ENCODE results near the gene CNNM1. TPM values are rescaled to one million over a fixed set of nuclear protein-coding genes. Genes with fewer than 3 reads are reported as not detected.
A peak's percentile ranks its signal among the peaks of the same experiment; 100 is the strongest.

Gene CNNM1
- polyA plus RNA-seq, 2 of the 4 experiments (the other 2 are of a cell fraction), result 14.2 to 17.5 TPM

- H3K9me3 ChIP-seq, result no peaks in the 10 kb centered on the region
- POLR2A ChIA-PET, result interaction anchor here (1.7 kb wide), 1 partner anchor 8 kb away, joined by 4 read pairs; the partner anchor contains the start of gene GOT1
Observed at GRCh38 chr10:99438890-99439289, 109.7 kb downstream of the CNNM1 start.

GRCh38 chr10:99442394-99442793, 113.2 kb downstream of the CNNM1 start:
- no peak for FAIRE-seq
- no peaks in the 10 kb centered on the region for H3K9me3 ChIP-seq
- no peak overlapping the region for H3K27ac ChIP-seq
- H3K4me2 ChIP-seq, result no peak overlapping the region
- no peak for TF ChIP-seq EHMT2 (IDR thresholded peaks at IDR 0.05; ENCODE audit: low read depth)
- no peak for TF ChIP-seq HOXA7 (CRISPR knock-in tag; IDR thresholded peaks at IDR 0.05)
- no peak for TF ChIP-seq MYC (IDR thresholded peaks at IDR 0.05; ENCODE audit: borderline replicate concordance, low read length)
- no peak for TF ChIP-seq MAX (IDR thresholded peaks at IDR 0.05)
- no peak for TF ChIP-seq CEBPB (IDR thresholded peaks at IDR 0.05)
- TF ChIP-seq ZNF302 (CRISPR knock-in tag; IDR thresholded peaks at IDR 0.05), result no peak
- no peak for TF ChIP-seq PBX3 (IDR thresholded peaks at IDR 0.05)
- no peak for TF ChIP-seq CTCF (IDR thresholded peaks at IDR 0.05)
- TF ChIP-seq ATOH8 (CRISPR knock-in tag; IDR thresholded peaks at IDR 0.05; ENCODE audit: low read depth), result no peak
- TF ChIP-seq PHF8 (IDR thresholded peaks at IDR 0.05; ENCODE audit: borderline replicate concordance, low read depth), result no peak
- TF ChIP-seq ZFP36 (IDR thresholded peaks at IDR 0.05; ENCODE audit: borderline replicate concordance, partially characterized antibody), result no peak
- no peak for TF ChIP-seq HOXB5 (CRISPR knock-in tag; IDR thresholded peaks at IDR 0.05)
- CTCF ChIA-PET, result interaction anchor here (0.7 to 4.0 kb wide), 4 partner anchors 8 to 267 kb away, joined by 3 to 30 read pairs (median 6); no protein-coding TSS in a partner anchor
- H3K4me3 ChIP-seq, result no peak overlapping the region
- POLR2A ChIA-PET, result interaction anchor here (1.0 kb wide), 1 partner anchor 12 kb away, joined by 3 read pairs; the partner anchor contains the start of gene GOT1
- no peak for ATAC-seq
- no peak for DNase-seq (ENCODE audit: low read depth in 1 of 2, low spot score in 1 of 2)
- no peaks in the 10 kb centered on the region for H3K4me1 ChIP-seq
- 91% methylated on average over 5 of the region's 5 CpGs for WGBS (ENCODE audit: missing lambda C conversion rate)

More at GRCh38 chr10:99438890-99439289, 109.7 kb downstream of the CNNM1 start:
- Histone ChIP-seq H3K4me3 (no peak overlapping the region), H3K27ac (no peak overlapping the region), H3K4me2 (no peak overlapping the region), H3K4me1 (no peaks in the 10 kb centered on the region)
- 92% methylated on average over 2 of the region's 2 CpGs for whole genome bisulfite sequencing (ENCODE audit: missing lambda C conversion rate)
- CTCF ChIA-PET, result interaction anchor here (0.9 to 12.8 kb wide), 3 partner anchors 8 to 175 kb away, joined by 3 to 260 read pairs (median 68); partner anchors contain the start of genes GOT1 and SLC25A28
- TF ChIP-seq MAFK (IDR thresholded peaks at IDR 0.05; ENCODE audit: partially characterized antibody) (peak; percentile 32), EHMT2 (IDR thresholded peaks at IDR 0.05; ENCODE audit: low read depth) (no peak)
- DNase-seq (ENCODE audit: low read depth in 1 of 2, low spot score in 1 of 2), result no peak
- no peak for FAIRE-seq
- no peak for ATAC-seq

GRCh38 chr10:99443500-99443899, 114.3 kb downstream of the CNNM1 start:
- ATAC-seq, result no peak
- 62% methylated on average over 3 of the region's 3 CpGs for WGBS (ENCODE audit: missing lambda C conversion rate)

More at GRCh38 chr10:99443500-99443899, 114.3 kb downstream of the CNNM1 start:
- H3K27ac ChIP-seq, result no peak overlapping the region
- no peaks in the 10 kb centered on the region for H3K9me3 ChIP-seq
- H3K4me3 ChIP-seq, result no peak overlapping the region
- ChIA-PET CTCF (interaction anchor here (0.9 to 4.0 kb wide), 4 partner anchors 9 to 266 kb away, joined by 3 to 30 read pairs (median 6); no protein-coding TSS in a partner anchor), POLR2A (no interaction called here)
- H3K4me1 ChIP-seq, result no peaks in the 10 kb centered on the region
- TF ChIP-seq RNF2 (IDR thresholded peaks at IDR 0.05; ENCODE audit: borderline replicate concordance, low read depth) (no peak), CEBPB (IDR thresholded peaks at IDR 0.05) (peak in 1 of 2 experiments; percentile 5; a peak in 1 of 4 replicates)
- no peak for FAIRE-seq
- no peak overlapping the region for H3K4me2 ChIP-seq
- DNase-seq (ENCODE audit: low read depth in 1 of 2, low spot score in 1 of 2), result no peak

Other genes with a start within 250 kb of the CNNM1 start
- not detected in 2 replicates for gene HPSE2, start 93.5 kb upstream of the CNNM1 start, polyA plus RNA-seq (2011; rRNA removed)
- not detected in 3 replicates for gene HPSE2, start 93.5 kb upstream of the CNNM1 start, polyA plus RNA-seq (2017; fragmentation: RNase III; extraction: RNeasy Plus Mini Kit Qiagen cat#74134 plus additional on column Dnase treatment)
- 34.9 and 55.7 TPM in 2 replicates for gene GOT1, start 101.3 kb downstream of the CNNM1 start, polyA plus RNA-seq (2011; rRNA removed)
- 27.6 to 31.3 TPM (median 31.1 TPM) in 3 replicates for gene GOT1, start 101.3 kb downstream of the CNNM1 start, polyA plus RNA-seq (2017; fragmentation: RNase III; extraction: RNeasy Plus Mini Kit Qiagen cat#74134 plus additional on column Dnase treatment)
- gene NKX2-3, start 203.6 kb downstream of the CNNM1 start, polyA plus RNA-seq (2011; rRNA removed), result not detected in 2 replicates
- 0.05 TPM in 1 of 3 replicates, not detected in the others for gene NKX2-3, start 203.6 kb downstream of the CNNM1 start, polyA plus RNA-seq (2017; fragmentation: RNase III; extraction: RNeasy Plus Mini Kit Qiagen cat#74134 plus additional on column Dnase treatment)

Measured in A549 (cell line).